ENCODE data around the gene LINGO3.

GRCh38 chr19:2260341-2260805 is 47.6 kb downstream of the LINGO3 start:
- TF ChIP-seq GATA3 (IDR thresholded peaks at IDR 0.05; ENCODE audit: low read depth, low read length) (no peak), GATA2 (IDR thresholded peaks at IDR 0.05; ENCODE audit: low read depth, low read length) (no peak)
